Small intestine (tissue), 7 donors: ENCODE results near the gene EGF. TPM values are rescaled to one million over a fixed set of nuclear protein-coding genes. Genes with fewer than 3 reads are reported as not detected.
A peak's percentile ranks its signal among the peaks of the same experiment; 100 is the strongest.

Experiments
- DNase-seq, 2 donors: peaks; one replicate each; pipeline versions ENCODE4 v3.0.0 to v3.0.0-alpha.2; 2013
- FAIRE-seq: peaks from 2 replicates; lab custom pipeline; 2012; peaks lifted over from hg19 to GRCh38; lab: Jason Lieb, UNC
- H3K27ac ChIP-seq, 3 donors: one replicate each; pipeline ENCODE4 v1.5.1; 2013; ENCODE audit warnings: low read length in 2 of 3, mild to moderate bottlenecking in 2 of 3, control low read depth in 1 of 3, inconsistent platforms in 1 of 3, low read depth in 1 of 3, moderate library complexity in 1 of 3
- H3K27me3 ChIP-seq, 3 donors: one replicate each; pipeline ENCODE4 v1.6.1; 2013; ENCODE audit warnings: low read length in 3 of 3, inconsistent platforms in 1 of 3; ENCODE audit not compliant: control insufficient read depth in 3 of 3, insufficient read depth in 3 of 3
- H3K36me3 ChIP-seq, 3 donors: one replicate each; pipeline ENCODE4 v1.6.1; 2013; ENCODE audit warnings: low read length in 3 of 3, inconsistent platforms in 1 of 3, low read depth in 1 of 3, mild to moderate bottlenecking in 1 of 3, moderate library complexity in 1 of 3; ENCODE audit not compliant: control insufficient read depth in 3 of 3, insufficient read depth in 2 of 3
- H3K4me1 ChIP-seq, 3 donors: one replicate each; pipeline ENCODE4 v1.6.1; 2013; ENCODE audit warnings: low read length in 2 of 3, inconsistent platforms in 1 of 3, low read depth in 1 of 3, mild to moderate bottlenecking in 1 of 3, moderate library complexity in 1 of 3; ENCODE audit not compliant: control insufficient read depth in 3 of 3, insufficient read depth in 2 of 3
- H3K4me3 ChIP-seq, 3 donors: one replicate each; pipeline ENCODE4 v1.5.1; 2013; ENCODE audit warnings: low read length in 3 of 3, control low read depth in 1 of 3, inconsistent platforms in 1 of 3, low read depth in 1 of 3, mild to moderate bottlenecking in 1 of 3, moderate library complexity in 1 of 3
- H3K9me3 ChIP-seq, 2 donors: one replicate each; pipeline ENCODE4 v1.6.1; 2013; ENCODE audit warnings: low read depth in 1 of 2, low read length in 1 of 2; ENCODE audit not compliant: control insufficient read depth in 2 of 2, insufficient read depth in 1 of 2
- WGBS, 3 donors: extraction: QIAGEN DNeasy Blood & Tissue Kit; methylation state at CpG; one replicate each; pipeline ENCODE4 v1.1.7; 2013; 5-methylcytosine and 5-hydroxymethylcytosine counted together
- polyA plus RNA-seq, 4 donors: library from polyadenylated mRNA; stranded (reverse) in 3 of 4; unstranded in 1 of 4; fragments of 200-250 nt in 3 of 4; fragments of 120-200 nt in 1 of 4; gene quantifications; one replicate each; pipeline versions ENCODE4 v1.2.1 to v1.2.3, GENCODE V29; 2013
- donor health status: healthy with polysubstance abuse.
- donor health status: control.
- donor health status: control.
- donor health status: Bipolar disorder and iron deficiency.
- donor health status: healthy.

The EGF gene
- polyA plus RNA-seq, 4 donors: 0.48 to 42.2 TPM; not detected in 2

GRCh38 chr4:110046588-110047049 lies 133.9 kb downstream of the EGF start:
- Histone ChIP-seq H3K27me3 (no peaks in the 10 kb centered on the region), H3K36me3 (peaks cover 0 to 4% (median 3%) of the 10 kb centered on the region in 3 donors), H3K9me3 (no peaks in the 10 kb centered on the region), H3K27ac (no peak overlapping the region), H3K4me3 (no peak overlapping the region), H3K4me1 (peaks cover 0 to 8% (median 0%) of the 10 kb centered on the region in 3 donors)
- WGBS, 3 donors: 86 to 89% (median 87%) methylated on average over 5 of the region's 5 CpGs
- FAIRE-seq (no peak), DNase-seq (no peak)

- no peak for FAIRE-seq
- 54 to 68% (median 61%) methylated on average over 9 of the region's 9 CpGs for WGBS, 3 donors
- Histone ChIP-seq H3K4me1 (peaks cover 0 to 6% (median 4%) of the 10 kb centered on the region in 3 donors), H3K27me3 (no peaks in the 10 kb centered on the region), H3K27ac (no peak overlapping the region), H3K9me3 (no peaks in the 10 kb centered on the region), H3K36me3 (peaks cover 0 to 4% (median 3%) of the 10 kb centered on the region in 3 donors), H3K4me3 (no peak overlapping the region)
- peak; percentile 50 to 54 for DNase-seq
Observed at GRCh38 chr4:110049951-110050925, 137.6 kb downstream of the EGF start.

GRCh38 chr4:110055158-110055768 lies 142.6 kb downstream of the EGF start:
- H3K27ac ChIP-seq: peak overlapping the region in 1 of 3 donors; percentile 43
- peaks cover 0 to 4% (median 3%) of the 10 kb centered on the region in 3 donors for H3K36me3 ChIP-seq
- peak; percentile 54 to 90 for DNase-seq
- H3K9me3 ChIP-seq: no peaks in the 10 kb centered on the region
- peaks cover 3 to 18% (median 6%) of the 10 kb centered on the region in 3 donors for H3K4me1 ChIP-seq
- H3K4me3 ChIP-seq: no peak overlapping the region
- H3K27me3 ChIP-seq: no peaks in the 10 kb centered on the region
- WGBS, 3 donors: 13 to 51% (median 17%) methylated on average over 3 of the region's 3 CpGs
- FAIRE-seq: no peak

- H3K27ac ChIP-seq: no peak overlapping the region
Observed at GRCh38 chr4:110058677-110059076, 146.0 kb downstream of the EGF start.

GRCh38 chr4:110059556-110060191 lies 147.0 kb downstream of the EGF start:
- no peaks in the 10 kb centered on the region for H3K36me3 ChIP-seq
- H3K27me3 ChIP-seq: no peaks in the 10 kb centered on the region
- peaks cover 8 to 24% (median 9%) of the 10 kb centered on the region in 3 donors for H3K4me1 ChIP-seq
- FAIRE-seq (no peak), DNase-seq (peak; percentile 37 to 89)
- peak overlapping the region; percentile 4 to 87 (median 62) for H3K27ac ChIP-seq
- 47 to 61% (median 52%) methylated on average over 3 of the region's 3 CpGs for WGBS, 3 donors
- no peak overlapping the region for H3K4me3 ChIP-seq
- no peaks in the 10 kb centered on the region for H3K9me3 ChIP-seq

More at GRCh38 chr4:110058677-110059076, 146.0 kb downstream of the EGF start:
- H3K27me3 ChIP-seq: no peaks in the 10 kb centered on the region
- peak overlapping the region in 1 of 3 donors; percentile 17 for H3K4me3 ChIP-seq
- FAIRE-seq: no peak
- H3K4me1 ChIP-seq: peaks cover 8 to 19% (median 11%) of the 10 kb centered on the region in 3 donors
- WGBS, 3 donors: 75 to 95% (median 92%) methylated on average over 1 of the region's 1 CpG
- no peaks in the 10 kb centered on the region for H3K36me3 ChIP-seq
- peak in 1 of 2 donors; percentile 52 for DNase-seq
- H3K9me3 ChIP-seq: no peaks in the 10 kb centered on the region

GRCh38 chr4:110061076-110061475 lies 148.4 kb downstream of the EGF start:
- Histone ChIP-seq H3K27ac (no peak overlapping the region), H3K4me3 (no peak overlapping the region), H3K27me3 (no peaks in the 10 kb centered on the region), H3K9me3 (no peaks in the 10 kb centered on the region), H3K4me1 (peaks cover 6 to 14% (median 8%) of the 10 kb centered on the region in 3 donors), H3K36me3 (no peaks in the 10 kb centered on the region)
- DNase-seq: no peak
- 29 to 72% (median 60%) methylated on average over 2 of the region's 2 CpGs for WGBS, 3 donors
- FAIRE-seq: no peak
